LNCaP clone FGC (cell line): ENCODE data around the gene DNPH1.

Experiments used
- DNase-seq: peaks from one replicate; pipeline ENCODE4 v3.0.0-alpha.2; 2011; ENCODE audit warnings: low read depth
- H3K4me3 ChIP-seq: 2 replicates; pipeline ENCODE4 v1.5.1; 2011; ENCODE audit warnings: mild to moderate bottlenecking, low read depth, low read length, control low read depth
- CTCF ChIP-seq: IDR thresholded peaks from 2 replicates; pipeline ENCODE4 v1.5.1; 2012; ENCODE audit warnings: mild to moderate bottlenecking; ENCODE audit not compliant: control insufficient read depth, insufficient read depth; ENCODE audit errors: extremely low read depth

Gene DNPH1

GRCh38 chr6:43250992-43251373 lies 21.7 kb upstream of the DNPH1 start:
- TF ChIP-seq CTCF: no peak
- H3K4me3 ChIP-seq: no peak overlapping the region
- no peak for DNase-seq

- H3K4me3 ChIP-seq: no peak overlapping the region
- TF ChIP-seq CTCF: no peak
- no peak for DNase-seq
Measured at GRCh38 chr6:43248791-43249190, 19.5 kb upstream of the DNPH1 start.

GRCh38 chr6:43248101-43248500 lies 18.8 kb upstream of the DNPH1 start:
- no peak for TF ChIP-seq CTCF
- no peak overlapping the region for H3K4me3 ChIP-seq
- DNase-seq: no peak

GRCh38 chr6:43247114-43247999 lies 18.1 kb upstream of the DNPH1 start:
- no peak for DNase-seq
- TF ChIP-seq CTCF: no peak
- peak overlapping the region; percentile 52 for H3K4me3 ChIP-seq

- no peak for TF ChIP-seq CTCF
- peak; percentile 85 for DNase-seq
Measured at GRCh38 chr6:43246301-43247113, 17.2 kb upstream of the DNPH1 start.

GRCh38 chr6:43243664-43244321 lies 14.5 kb upstream of the DNPH1 start:
- DNase-seq: no peak
- H3K4me3 ChIP-seq: no peak overlapping the region
- no peak for TF ChIP-seq CTCF

More at GRCh38 chr6:43246301-43247113, 17.2 kb upstream of the DNPH1 start:
- peak overlapping the region; percentile 52 for H3K4me3 ChIP-seq
